ENCODE measurements around the gene RBM20.
"Not testable (repeated sequence)": the region's sequence is repeated elsewhere in the genome, so short reads cannot be mapped to it uniquely, and the experiment has no call there.

Gene RBM20

DNA sequence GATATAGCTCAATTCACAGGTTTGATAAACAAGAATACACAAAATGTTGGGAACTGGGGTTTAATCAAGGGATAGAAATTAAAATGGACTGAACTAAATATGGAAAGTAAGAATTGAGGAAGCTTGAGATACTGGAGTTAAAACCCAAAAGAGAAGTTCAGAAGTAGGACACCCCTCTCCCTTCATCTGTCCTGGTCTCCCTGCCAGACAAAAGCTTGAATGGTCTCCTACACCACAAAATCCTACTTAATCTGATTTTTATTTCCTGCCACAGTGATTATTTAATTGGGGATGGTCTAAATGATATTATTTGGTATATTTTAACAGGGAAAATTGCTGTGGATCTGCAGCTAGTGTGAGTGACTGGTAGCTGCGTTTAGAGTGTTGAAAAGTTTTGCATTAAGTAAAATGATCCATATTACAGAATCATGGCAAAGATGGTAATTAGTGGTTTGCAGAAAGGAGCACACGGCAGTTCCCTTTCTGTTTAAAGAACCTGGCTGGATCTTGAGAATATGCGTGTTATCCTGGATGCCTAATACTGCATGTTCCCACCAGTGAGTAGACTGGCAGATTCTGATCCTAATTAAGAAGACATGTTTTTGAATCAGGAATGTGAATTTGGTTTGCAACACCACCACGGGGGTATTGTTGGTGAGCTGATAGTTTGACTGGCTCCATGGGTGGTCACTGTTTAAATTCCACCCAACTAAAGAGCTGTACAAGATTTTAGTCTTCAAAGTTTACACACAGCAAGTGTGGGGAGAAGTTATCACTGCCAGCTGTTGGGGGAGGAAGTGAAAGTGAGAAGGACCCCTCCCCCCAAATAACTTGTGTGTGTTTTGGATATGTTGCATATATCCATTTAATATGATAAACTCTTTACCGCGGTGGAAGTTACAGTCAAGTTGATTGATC lies 5.5 kb downstream of the RBM20 start:
- DNase-seq = no peak

GRCh38 chr10:110650265-110650668 lies 6.1 kb downstream of the RBM20 start:
- DNase-seq = no peak

GRCh38 chr10:110651044-110651958 lies 7.2 kb downstream of the RBM20 start:
- DNase-seq = no peak

DNA sequence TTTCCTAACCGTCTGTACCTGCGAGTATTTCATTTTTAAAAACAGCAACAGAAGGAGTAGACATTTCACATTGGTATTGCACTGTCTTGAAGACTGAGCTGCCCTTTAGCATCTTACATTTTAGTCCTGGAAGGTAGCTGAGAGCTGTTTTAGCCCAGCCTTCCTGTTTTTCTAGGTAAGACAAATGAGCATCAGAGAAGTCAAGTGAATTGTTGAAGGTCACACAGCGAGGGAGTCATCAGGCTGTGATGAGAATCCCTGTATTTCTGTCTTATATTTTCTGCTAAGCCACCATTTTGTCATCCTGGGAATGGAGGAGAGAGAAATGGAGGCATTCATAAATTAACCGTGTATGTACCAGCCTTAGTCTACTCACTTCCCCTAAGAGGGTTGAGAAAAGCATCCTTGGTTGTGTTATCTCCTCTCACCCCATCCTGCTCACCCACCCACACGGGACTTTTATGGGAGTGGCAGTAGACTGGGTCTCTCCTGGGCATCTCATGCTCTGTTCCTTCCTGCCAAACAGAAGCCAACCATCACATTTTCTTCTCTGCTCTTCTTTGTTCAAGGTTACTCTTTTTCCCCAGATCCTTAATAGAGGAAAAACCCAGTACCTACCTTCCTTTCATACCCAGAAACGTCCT lies 8.5 kb downstream of the RBM20 start:
- DNase-seq = no peak

DNA sequence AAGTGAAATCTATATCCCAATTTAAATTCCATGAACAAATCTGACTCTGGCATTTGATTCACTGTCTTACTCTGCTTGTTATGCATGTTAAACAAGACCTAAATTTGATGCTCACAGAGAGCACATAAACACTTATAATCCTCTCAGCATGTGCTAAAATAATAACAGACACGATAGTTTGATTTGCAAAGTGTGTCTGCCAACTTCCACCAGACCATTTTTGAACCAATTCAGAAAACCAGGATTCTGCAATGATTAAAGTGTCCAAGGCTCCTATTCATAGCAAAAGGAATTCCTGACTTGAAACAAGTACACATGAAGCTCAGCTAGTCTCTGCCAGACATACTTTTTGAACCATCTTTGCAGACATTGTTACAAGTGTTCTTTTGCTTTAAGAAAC lies 11.2 kb downstream of the RBM20 start:
- no peak for DNase-seq

DNA sequence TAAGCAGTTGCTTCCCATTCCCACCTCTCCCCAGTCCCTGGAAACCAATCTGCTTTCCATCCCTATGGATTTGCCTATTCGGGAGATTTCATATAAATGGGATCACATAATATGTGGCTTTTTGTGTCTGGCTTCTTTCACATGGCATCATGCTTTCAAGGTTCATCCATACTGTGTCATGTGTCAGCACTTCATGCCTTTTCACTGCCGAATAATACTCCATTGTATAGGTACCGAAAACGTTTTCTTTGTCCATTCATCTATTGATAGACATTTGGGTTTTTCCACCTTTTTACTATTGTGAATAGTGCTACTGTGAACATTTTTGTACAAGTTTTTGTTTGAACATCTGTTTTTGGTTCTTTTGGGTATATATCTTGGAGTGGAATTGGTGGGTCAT lies 12.5 kb downstream of the RBM20 start:
- no peak for DNase-seq

DNA sequence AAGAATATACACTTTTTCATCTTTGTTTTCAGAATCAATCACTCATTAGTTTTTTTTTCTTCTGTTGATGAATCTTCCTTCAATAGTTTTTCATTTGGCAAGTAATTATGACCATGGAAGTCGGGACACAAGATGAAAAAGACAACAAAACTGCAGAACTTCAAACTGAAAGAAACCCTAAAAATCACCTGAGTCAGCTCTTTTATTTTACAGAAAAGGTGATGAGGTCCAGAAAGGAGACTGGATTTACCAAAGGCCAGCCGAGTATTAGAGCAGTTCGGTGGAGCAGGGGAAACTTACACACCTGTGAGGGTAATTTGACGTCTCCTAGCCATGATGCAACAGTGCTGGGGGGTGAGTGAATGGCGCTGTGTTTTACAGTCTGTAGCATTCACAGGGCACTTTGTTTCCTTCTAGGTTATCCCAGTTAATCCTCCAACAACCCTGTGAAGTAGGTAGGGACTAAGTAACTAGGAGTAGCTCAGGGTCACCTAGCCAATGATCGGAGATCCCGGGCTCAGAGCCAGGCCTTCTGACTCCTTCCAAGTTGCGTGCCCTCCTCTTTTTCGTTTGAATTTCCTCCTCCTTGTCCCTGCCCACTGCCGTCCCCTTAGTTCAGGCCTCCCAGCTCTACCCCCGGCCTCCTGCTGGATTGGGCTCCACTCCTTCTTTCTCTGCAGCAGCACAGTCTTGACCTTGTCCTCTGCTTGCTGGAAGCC lies 14.0 kb downstream of the RBM20 start:
- DNase-seq = no peak

DNA sequence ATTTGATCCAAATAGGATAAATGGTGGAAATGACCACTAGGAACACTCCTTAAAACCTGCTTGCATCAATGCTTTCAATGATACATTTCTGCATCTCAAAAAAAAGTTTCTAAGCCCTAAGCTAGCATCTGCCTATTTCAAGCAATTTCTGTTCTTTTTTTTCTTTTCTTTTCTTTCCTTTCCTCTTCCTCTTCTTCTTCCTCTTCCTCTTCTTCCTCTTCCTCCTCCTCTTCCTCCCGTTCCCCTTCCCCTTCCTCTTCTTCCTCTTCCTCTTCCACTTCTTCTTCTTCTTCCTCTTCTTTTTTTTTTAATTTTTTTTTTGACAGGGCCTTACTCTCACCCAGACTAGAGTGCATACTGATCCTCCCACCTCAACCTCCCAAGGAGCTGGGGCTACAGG lies 15.4 kb downstream of the RBM20 start:
- DNase-seq = no peak

DNA sequence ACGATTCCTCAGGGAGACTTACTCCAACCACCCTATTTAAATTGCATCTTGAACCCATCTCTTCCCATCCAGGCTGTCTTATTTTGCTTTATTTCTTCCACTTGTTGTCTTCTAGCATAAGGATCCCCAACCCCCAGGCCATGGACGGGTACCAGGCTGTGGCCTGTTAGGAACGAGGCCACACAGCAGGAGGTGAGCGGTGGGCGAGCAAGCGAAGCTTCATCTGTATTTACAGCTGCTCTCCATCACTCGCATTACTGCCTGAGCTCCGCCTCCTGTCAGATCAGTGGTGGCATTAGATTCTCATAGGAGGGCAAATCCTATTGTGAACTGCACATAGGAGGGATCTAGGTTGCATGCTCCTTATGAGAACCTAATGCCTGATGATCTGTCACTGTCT lies 16.2 kb downstream of the RBM20 start:
- DNase-seq = not testable (repeated sequence)

DNA sequence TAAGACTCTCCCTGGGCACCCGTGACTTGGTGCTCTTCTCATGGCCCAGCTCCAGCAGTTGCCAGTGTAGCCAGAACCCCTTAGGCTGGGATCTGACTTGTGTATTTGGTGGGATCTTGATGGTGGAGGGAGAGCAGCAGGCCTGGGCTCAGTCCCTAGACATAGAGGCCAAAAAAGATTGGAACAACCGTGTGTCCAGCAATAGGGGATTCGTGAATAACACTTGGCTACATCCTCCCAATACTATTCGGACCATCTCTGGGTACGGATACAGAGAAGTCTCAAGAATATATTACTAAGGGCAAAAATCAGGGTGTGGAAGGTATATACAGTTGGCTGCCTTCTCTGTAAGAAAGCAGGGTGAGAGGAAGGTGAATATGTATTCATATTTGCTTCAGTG lies 17.2 kb downstream of the RBM20 start:
- no peak for DNase-seq

DNA sequence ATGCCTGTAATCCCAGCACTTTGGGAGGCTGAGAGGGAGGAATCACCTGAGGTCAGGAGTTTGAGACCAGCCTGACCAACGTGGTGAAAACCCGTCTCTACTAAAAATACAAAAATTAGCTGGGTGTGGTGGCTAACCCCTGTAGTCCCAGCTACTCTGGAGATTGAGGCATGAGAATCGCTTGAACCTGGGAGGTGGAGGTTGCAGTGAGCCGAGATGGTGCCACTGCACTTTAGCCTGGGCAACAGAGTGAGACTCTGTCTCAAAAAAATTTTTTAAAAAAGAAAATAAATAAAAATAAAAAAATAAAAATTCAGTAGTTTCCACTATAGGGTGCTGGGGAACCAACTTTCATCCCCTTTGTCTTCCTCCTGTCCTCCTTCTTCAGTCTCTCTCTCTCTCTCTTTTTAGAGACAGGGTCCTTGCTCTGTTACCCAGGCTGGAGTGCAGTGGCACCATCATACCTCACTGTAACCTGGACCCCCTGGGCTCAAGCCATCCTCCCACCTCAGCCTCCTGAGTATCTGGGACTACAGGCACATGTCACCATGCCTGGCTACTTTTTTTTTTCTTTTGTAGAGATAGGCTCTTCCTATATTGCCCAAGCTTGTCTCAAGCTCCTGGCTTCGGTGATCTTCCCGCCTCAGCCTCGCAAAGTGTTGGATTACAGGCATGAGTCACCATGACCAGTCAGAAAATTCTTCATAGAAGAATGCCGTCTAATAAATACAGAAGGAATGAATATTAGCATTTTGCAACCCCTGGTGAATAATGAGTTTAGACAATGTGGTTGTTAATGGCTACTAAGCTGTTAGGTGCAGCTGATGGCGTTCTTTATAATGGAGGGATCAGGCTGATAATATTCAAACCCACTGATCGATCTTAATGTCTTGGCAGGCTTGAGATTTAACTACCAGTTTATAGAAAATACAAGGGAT lies 20.6 kb downstream of the RBM20 start:
- DNase-seq = no peak

GRCh38 chr10:110666259-110666658 lies 22.1 kb downstream of the RBM20 start:
- DNase-seq = not testable (repeated sequence)

DNA sequence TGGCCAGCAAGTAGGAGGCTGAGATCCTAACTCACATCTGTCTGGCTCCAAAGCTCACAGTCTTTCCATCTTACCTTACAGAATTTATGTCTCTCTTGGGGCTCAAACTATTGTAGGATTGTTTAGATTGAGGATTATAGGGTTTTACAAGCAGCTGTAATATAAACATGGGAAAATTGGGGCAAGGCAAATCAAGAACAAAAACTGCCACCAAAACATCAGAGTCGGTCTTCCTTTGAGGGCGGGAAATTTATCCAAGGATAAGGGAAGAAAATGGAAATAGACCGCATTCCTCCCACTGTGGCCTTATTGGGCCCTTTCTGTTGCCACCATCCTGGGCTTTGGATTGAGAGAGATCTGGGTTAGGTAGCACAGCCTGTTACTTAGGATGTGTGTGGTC lies 22.5 kb downstream of the RBM20 start:
- DNase-seq = no peak

DNA sequence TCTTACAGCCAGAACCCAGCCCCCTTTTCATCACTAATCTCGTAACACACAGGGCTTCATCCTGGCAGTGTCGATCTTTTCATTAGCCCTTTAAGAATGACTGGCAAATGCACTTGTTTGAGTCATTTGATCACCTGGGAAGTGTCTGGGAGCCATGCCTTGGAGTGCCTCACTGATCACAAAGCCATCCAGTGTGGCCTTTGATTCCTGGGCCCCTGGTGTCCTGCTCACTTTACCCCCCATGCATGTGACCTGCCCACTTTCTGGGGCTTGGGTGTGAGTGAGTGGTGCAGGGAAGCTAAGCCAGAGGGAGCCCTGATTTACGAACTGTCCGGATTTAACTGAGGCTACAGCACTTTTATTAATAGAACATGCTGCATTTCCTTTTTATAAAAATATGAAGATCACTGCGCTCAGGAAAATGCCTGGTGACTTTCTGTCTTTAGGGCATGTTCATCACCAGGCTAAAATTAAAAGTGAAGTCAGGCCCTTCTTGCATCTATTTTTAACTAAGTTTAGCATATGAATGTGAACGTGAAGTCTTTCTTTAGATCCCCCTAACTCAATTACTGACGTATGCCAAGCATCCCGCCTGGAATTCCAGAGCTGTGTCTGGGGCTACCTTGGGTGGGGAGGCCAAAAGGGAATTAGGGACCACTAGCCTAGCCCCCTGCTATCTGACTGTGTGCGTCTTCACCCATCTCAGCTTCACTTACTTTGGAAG lies 23.6 kb downstream of the RBM20 start:
- DNase-seq = no peak

GRCh38 chr10:110668443-110668842 lies 24.3 kb downstream of the RBM20 start:
- DNase-seq = no peak

- DNase-seq = no peak
Observed at GRCh38 chr10:110670335-110670734, 26.2 kb downstream of the RBM20 start.

GRCh38 chr10:110671788-110672579 lies 27.8 kb downstream of the RBM20 start:
- DNase-seq = peak; percentile 58 to 70

DNA sequence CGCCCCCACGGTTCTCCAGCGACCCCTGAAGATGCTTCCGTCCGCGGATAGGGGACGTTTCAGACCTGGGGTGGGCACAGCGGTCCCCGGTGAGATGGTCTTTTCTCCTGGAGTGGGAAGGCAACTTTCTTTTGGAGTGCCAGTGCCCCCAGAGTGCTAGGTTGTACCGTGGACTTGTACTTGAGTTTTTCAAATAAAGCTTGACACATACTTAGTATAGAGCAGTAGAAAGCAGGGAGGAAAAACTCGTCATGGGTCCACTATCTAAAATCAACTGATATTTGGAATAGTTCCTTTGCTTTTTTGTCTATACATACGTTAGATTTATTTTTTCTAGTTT lies 28.4 kb downstream of the RBM20 start:
- no peak for DNase-seq

- DNase-seq = no peak
Observed at GRCh38 chr10:110676016-110676415, 31.9 kb downstream of the RBM20 start.
